ENCODE data around the gene ATP9B.

GRCh38 chr18:79400091-79400590 is 330.9 kb downstream of the ATP9B start:
- TF ChIP-seq POLR2A (IDR thresholded peaks at IDR 0.05): no peak
- TF ChIP-seq CTCF (IDR thresholded peaks at IDR 0.05 in 8 of 11, conservative IDR thresholded peaks at IDR 0.05 in 3 of 11): no peak

Measured in spleen (tissue), 7 donors.